ENCODE data around the gene HOXC11.

GRCh38 chr12:53927220-53928029 lies 45.5 kb upstream of the HOXC11 start:
- TF ChIP-seq CTCF (IDR thresholded peaks at IDR 0.05), result no peak
- TF ChIP-seq EZH2 (IDR thresholded peaks at IDR 0.05), result peak; percentile 99

Measured in neural progenitor cell (in vitro differentiated cells).